Measurements from ENCODE around the gene TIAL1.
"Not testable (repeated sequence)": the region's sequence is repeated elsewhere in the genome, so short reads cannot be mapped to it uniquely, and the experiment has no call there.

TIAL1 gene

GRCh38 chr10:119596537-119597404, at the start of gene TIAL1:
Gene TIAL1, minus strand, starts transcription at chr10:119596964. Its CDS starts 499 bp downstream, at chr10:119596465.
- DNase-seq (ENCODE audit: low spot score): peak; percentile 95
- peak; percentile 86 for FAIRE-seq

GRCh38 chr10:119644994-119645393, 48.2 kb upstream of the TIAL1 start:
- no peak for FAIRE-seq
- no peak for DNase-seq (ENCODE audit: low spot score)

GRCh38 chr10:119644205-119644814, 47.5 kb upstream of the TIAL1 start:
- DNase-seq (ENCODE audit: low spot score) (no peak), FAIRE-seq (no peak)

GRCh38 chr10:119643306-119644204, 46.8 kb upstream of the TIAL1 start:
- no peak for FAIRE-seq
- DNase-seq (ENCODE audit: low spot score): no peak

GRCh38 chr10:119642556-119643111, 45.9 kb upstream of the TIAL1 start:
- DNase-seq (ENCODE audit: low spot score) (no peak), FAIRE-seq (no peak)

GRCh38 chr10:119640875-119641526, 44.2 kb upstream of the TIAL1 start:
- FAIRE-seq (no peak), DNase-seq (ENCODE audit: low spot score) (no peak)

- DNase-seq (ENCODE audit: low spot score): no peak
- FAIRE-seq: no peak
Observed at GRCh38 chr10:119640384-119640783, 43.6 kb upstream of the TIAL1 start.

GRCh38 chr10:119638982-119639381, 42.2 kb upstream of the TIAL1 start:
- FAIRE-seq (no peak), DNase-seq (ENCODE audit: low spot score) (no peak)

- FAIRE-seq (no peak), DNase-seq (ENCODE audit: low spot score) (no peak)
Observed at GRCh38 chr10:119637631-119638030, 40.9 kb upstream of the TIAL1 start.

GRCh38 chr10:119634219-119634544, 37.4 kb upstream of the TIAL1 start:
- FAIRE-seq (no peak), DNase-seq (ENCODE audit: low spot score) (no peak)

- DNase-seq (ENCODE audit: low spot score) (no peak), FAIRE-seq (no peak)
Observed at GRCh38 chr10:119633538-119634218, 36.9 kb upstream of the TIAL1 start.

GRCh38 chr10:119630300-119630699, 33.5 kb upstream of the TIAL1 start:
- peak; percentile 52 for FAIRE-seq
- DNase-seq (ENCODE audit: low spot score): no peak

GRCh38 chr10:119625570-119626280, 29.0 kb upstream of the TIAL1 start:
- DNase-seq (ENCODE audit: low spot score) (no peak), FAIRE-seq (no peak)

GRCh38 chr10:119621078-119621384, 24.3 kb upstream of the TIAL1 start:
- DNase-seq (ENCODE audit: low spot score): no peak
- no peak for FAIRE-seq

GRCh38 chr10:119620241-119621077, 23.7 kb upstream of the TIAL1 start:
- no peak for FAIRE-seq
- no peak for DNase-seq (ENCODE audit: low spot score)

GRCh38 chr10:119619811-119620210, 23.0 kb upstream of the TIAL1 start:
- not testable (repeated sequence) for DNase-seq (ENCODE audit: low spot score); FAIRE-seq

- no peak for DNase-seq (ENCODE audit: low spot score)
- FAIRE-seq: no peak
Observed at GRCh38 chr10:119619215-119619614, 22.5 kb upstream of the TIAL1 start.

- DNase-seq (ENCODE audit: low spot score) (no peak), FAIRE-seq (no peak)
Observed at GRCh38 chr10:119616882-119617570, 20.3 kb upstream of the TIAL1 start.

Data from urothelium cell line (cell line).